D721Med (cell line): ENCODE measurements around the gene NYAP1.
"Not testable (repeated sequence)": the region's sequence is repeated elsewhere in the genome, so short reads cannot be mapped to it uniquely, and the experiment has no call there.

ENCODE experiments used
- DNase-seq: peaks from one replicate; pipeline ENCODE4 v3.0.0; 2011; ENCODE audit warnings: low spot score; ENCODE audit not compliant: insufficient read length
- FAIRE-seq: peaks from 2 replicates; lab custom pipeline; 2011; peaks lifted over from hg19 to GRCh38; lab: Jason Lieb, UNC
- CTCF ChIP-seq: IDR thresholded peaks from 2 replicates; pipeline ENCODE4 v1.5.1; 2012; ENCODE audit warnings: mild to moderate bottlenecking, control low read depth; ENCODE audit not compliant: insufficient read depth; ENCODE audit errors: missing control alignments

The NYAP1 gene

GRCh38 chr7:100493476-100494264 is 9.9 kb downstream of the NYAP1 start:
- no peak for DNase-seq
- no peak for FAIRE-seq
- no peak for TF ChIP-seq CTCF

- TF ChIP-seq CTCF, result no peak
- no peak for DNase-seq
- no peak for FAIRE-seq
Observed at GRCh38 chr7:100496509-100496908, 12.8 kb downstream of the NYAP1 start.

GRCh38 chr7:100500743-100501142 is 17.0 kb downstream of the NYAP1 start:
- FAIRE-seq, DNase-seq: not testable (repeated sequence)

GRCh38 chr7:100504031-100504430 is 20.3 kb downstream of the NYAP1 start:
- not testable (repeated sequence) for FAIRE-seq, DNase-seq

GRCh38 chr7:100504887-100505611 is 21.3 kb downstream of the NYAP1 start:
- FAIRE-seq, result no peak
- TF ChIP-seq CTCF, result no peak

GRCh38 chr7:100506356-100506923 is 22.7 kb downstream of the NYAP1 start:
- FAIRE-seq, result no peak
- TF ChIP-seq CTCF, result no peak
- no peak for DNase-seq

More at GRCh38 chr7:100504887-100505611, 21.3 kb downstream of the NYAP1 start:
- no peak for DNase-seq

GRCh38 chr7:100509231-100509630 is 25.5 kb downstream of the NYAP1 start:
- FAIRE-seq (no peak), DNase-seq (no peak)
- TF ChIP-seq CTCF, result no peak
